ENCODE data around the gene ARHGEF3. TPM values are rescaled to one million over a fixed set of nuclear protein-coding genes. Genes with fewer than 3 reads are reported as not detected.

ARHGEF3 gene
- total RNA-seq, 1 donor from 2014 or later, result 32.9 TPM

GRCh38 chr3:56689303-56689702 lies 112.4 kb downstream of the ARHGEF3 start:
- H3K9me3 ChIP-seq (ENCODE audit: control insufficient read depth in 3 of 3, low read length in 3 of 3), result no peaks in the 10 kb centered on the region
- no peaks in the 10 kb centered on the region for H3K4me1 ChIP-seq (ENCODE audit: control insufficient read depth in 3 of 3, insufficient read depth in 3 of 3, low read length in 3 of 3)
- no peak overlapping the region for H3K4me3 ChIP-seq (ENCODE audit: low read length in 3 of 3)
- H3K9ac ChIP-seq (ENCODE audit: low read depth in 1 of 3, low read length in 3 of 3), result no peak overlapping the region
- no peak overlapping the region for H3K27ac ChIP-seq (ENCODE audit: low read depth, low read length)
- H3K36me3 ChIP-seq (ENCODE audit: control insufficient read depth in 3 of 3, insufficient read depth in 3 of 3, low read length in 3 of 3), result no peaks in the 10 kb centered on the region
- no peaks in the 10 kb centered on the region for H3K27me3 ChIP-seq (ENCODE audit: control insufficient read depth in 3 of 3, insufficient read depth in 3 of 3, low read length in 3 of 3)

- Histone ChIP-seq H3K27me3 (ENCODE audit: control insufficient read depth in 3 of 3, insufficient read depth in 3 of 3, low read length in 3 of 3) (no peaks in the 10 kb centered on the region), H3K9ac (ENCODE audit: low read depth in 1 of 3, low read length in 3 of 3) (no peak overlapping the region), H3K9me3 (ENCODE audit: control insufficient read depth in 3 of 3, low read length in 3 of 3) (no peaks in the 10 kb centered on the region), H3K4me1 (ENCODE audit: control insufficient read depth in 3 of 3, insufficient read depth in 3 of 3, low read length in 3 of 3) (peaks cover 0 to 4% (median 0%) of the 10 kb centered on the region in 3 donors), H3K4me3 (ENCODE audit: low read length in 3 of 3) (no peak overlapping the region), H3K36me3 (ENCODE audit: control insufficient read depth in 3 of 3, insufficient read depth in 3 of 3, low read length in 3 of 3) (no peaks in the 10 kb centered on the region), H3K27ac (ENCODE audit: low read depth, low read length) (no peak overlapping the region)
These were observed 113.6 kb downstream of the ARHGEF3 start for GRCh38 chr3:56688191-56688590.

- Histone ChIP-seq H3K4me1 (ENCODE audit: control insufficient read depth in 3 of 3, insufficient read depth in 3 of 3, low read length in 3 of 3) (peaks cover 4 to 8% (median 6%) of the 10 kb centered on the region in 3 donors), H3K9me3 (ENCODE audit: control insufficient read depth in 3 of 3, low read length in 3 of 3) (no peaks in the 10 kb centered on the region), H3K4me3 (ENCODE audit: low read length in 3 of 3) (no peak overlapping the region), H3K9ac (ENCODE audit: low read depth in 1 of 3, low read length in 3 of 3) (no peak overlapping the region), H3K27me3 (ENCODE audit: control insufficient read depth in 3 of 3, insufficient read depth in 3 of 3, low read length in 3 of 3) (no peaks in the 10 kb centered on the region), H3K36me3 (ENCODE audit: control insufficient read depth in 3 of 3, insufficient read depth in 3 of 3, low read length in 3 of 3) (no peaks in the 10 kb centered on the region), H3K27ac (ENCODE audit: low read depth, low read length) (no peak overlapping the region)
These were observed 117.7 kb downstream of the ARHGEF3 start for GRCh38 chr3:56684029-56684428.

GRCh38 chr3:56683122-56683817 lies 118.5 kb downstream of the ARHGEF3 start, which contains the start of gene TASOR:
TSS of gene TASOR (minus strand) at chr3:56683265. CDS start at chr3:56683006, 259 bp downstream.
- Histone ChIP-seq H3K9me3 (ENCODE audit: control insufficient read depth in 3 of 3, low read length in 3 of 3) (no peaks in the 10 kb centered on the region), H3K4me1 (ENCODE audit: control insufficient read depth in 3 of 3, insufficient read depth in 3 of 3, low read length in 3 of 3) (peaks cover 4 to 8% (median 6%) of the 10 kb centered on the region in 3 donors), H3K36me3 (ENCODE audit: control insufficient read depth in 3 of 3, insufficient read depth in 3 of 3, low read length in 3 of 3) (no peaks in the 10 kb centered on the region), H3K4me3 (ENCODE audit: low read length in 3 of 3) (peak within 1 kb of the TSS; percentile 84 to 90 (median 87)), H3K9ac (ENCODE audit: low read depth in 1 of 3, low read length in 3 of 3) (peak within 1 kb of the TSS; percentile 91 to 97 (median 95)), H3K27me3 (ENCODE audit: control insufficient read depth in 3 of 3, insufficient read depth in 3 of 3, low read length in 3 of 3) (no peaks in the 10 kb centered on the region), H3K27ac (ENCODE audit: low read depth, low read length) (peak within 1 kb of the TSS; percentile 96)

- peaks cover 4 to 8% (median 6%) of the 10 kb centered on the region in 3 donors for H3K4me1 ChIP-seq (ENCODE audit: control insufficient read depth in 3 of 3, insufficient read depth in 3 of 3, low read length in 3 of 3)
- peak overlapping the region; percentile 84 to 90 (median 87) for H3K4me3 ChIP-seq (ENCODE audit: low read length in 3 of 3)
- no peaks in the 10 kb centered on the region for H3K27me3 ChIP-seq (ENCODE audit: control insufficient read depth in 3 of 3, insufficient read depth in 3 of 3, low read length in 3 of 3)
- peak overlapping the region; percentile 96 for H3K27ac ChIP-seq (ENCODE audit: low read depth, low read length)
- H3K36me3 ChIP-seq (ENCODE audit: control insufficient read depth in 3 of 3, insufficient read depth in 3 of 3, low read length in 3 of 3), result no peaks in the 10 kb centered on the region
- H3K9ac ChIP-seq (ENCODE audit: low read depth in 1 of 3, low read length in 3 of 3), result peak overlapping the region; percentile 91 to 97 (median 95)
- no peaks in the 10 kb centered on the region for H3K9me3 ChIP-seq (ENCODE audit: control insufficient read depth in 3 of 3, low read length in 3 of 3)
These were observed 119.2 kb downstream of the ARHGEF3 start for GRCh38 chr3:56682462-56683121.

- H3K27me3 ChIP-seq (ENCODE audit: control insufficient read depth in 3 of 3, insufficient read depth in 3 of 3, low read length in 3 of 3), result no peaks in the 10 kb centered on the region
- peak overlapping the region; percentile 91 to 97 (median 95) for H3K9ac ChIP-seq (ENCODE audit: low read depth in 1 of 3, low read length in 3 of 3)
- no peaks in the 10 kb centered on the region for H3K9me3 ChIP-seq (ENCODE audit: control insufficient read depth in 3 of 3, low read length in 3 of 3)
- H3K4me1 ChIP-seq (ENCODE audit: control insufficient read depth in 3 of 3, insufficient read depth in 3 of 3, low read length in 3 of 3), result peaks cover 4 to 8% (median 6%) of the 10 kb centered on the region in 3 donors
- H3K4me3 ChIP-seq (ENCODE audit: low read length in 3 of 3), result peak overlapping the region; percentile 84 to 90 (median 87)
- no peaks in the 10 kb centered on the region for H3K36me3 ChIP-seq (ENCODE audit: control insufficient read depth in 3 of 3, insufficient read depth in 3 of 3, low read length in 3 of 3)
- peak overlapping the region; percentile 96 for H3K27ac ChIP-seq (ENCODE audit: low read depth, low read length)
These were observed 119.7 kb downstream of the ARHGEF3 start for GRCh38 chr3:56681984-56682461.

- Histone ChIP-seq H3K4me3 (ENCODE audit: low read length in 3 of 3) (no peak overlapping the region), H3K27ac (ENCODE audit: low read depth, low read length) (no peak overlapping the region), H3K36me3 (ENCODE audit: control insufficient read depth in 3 of 3, insufficient read depth in 3 of 3, low read length in 3 of 3) (no peaks in the 10 kb centered on the region), H3K4me1 (ENCODE audit: control insufficient read depth in 3 of 3, insufficient read depth in 3 of 3, low read length in 3 of 3) (peaks cover 4 to 8% (median 6%) of the 10 kb centered on the region in 3 donors), H3K9ac (ENCODE audit: low read depth in 1 of 3, low read length in 3 of 3) (no peak overlapping the region), H3K27me3 (ENCODE audit: control insufficient read depth in 3 of 3, insufficient read depth in 3 of 3, low read length in 3 of 3) (no peaks in the 10 kb centered on the region), H3K9me3 (ENCODE audit: control insufficient read depth in 3 of 3, low read length in 3 of 3) (no peaks in the 10 kb centered on the region)
These were observed 121.6 kb downstream of the ARHGEF3 start for GRCh38 chr3:56680054-56680580.

Other genes with a start within 250 kb of the ARHGEF3 start
- 54.3 TPM for gene CCDC66, start 244.8 kb downstream of the ARHGEF3 start, total RNA-seq
- 89.2 TPM for gene TASOR, start 118.7 kb downstream of the ARHGEF3 start, total RNA-seq

Measured in skeletal muscle tissue (tissue), 4 donors.